GM18867 (cell line): Measurements from ENCODE around the gene APC.

Experiments
- ATAC-seq: cut with Tn5 transposase; IDR thresholded peaks from one replicate; pipeline ENCODE4 v1.9.1; 2021; ENCODE audit warnings: mild to moderate bottlenecking, moderate library complexity; ENCODE audit not compliant: unreplicated experiment

Gene APC

DNA sequence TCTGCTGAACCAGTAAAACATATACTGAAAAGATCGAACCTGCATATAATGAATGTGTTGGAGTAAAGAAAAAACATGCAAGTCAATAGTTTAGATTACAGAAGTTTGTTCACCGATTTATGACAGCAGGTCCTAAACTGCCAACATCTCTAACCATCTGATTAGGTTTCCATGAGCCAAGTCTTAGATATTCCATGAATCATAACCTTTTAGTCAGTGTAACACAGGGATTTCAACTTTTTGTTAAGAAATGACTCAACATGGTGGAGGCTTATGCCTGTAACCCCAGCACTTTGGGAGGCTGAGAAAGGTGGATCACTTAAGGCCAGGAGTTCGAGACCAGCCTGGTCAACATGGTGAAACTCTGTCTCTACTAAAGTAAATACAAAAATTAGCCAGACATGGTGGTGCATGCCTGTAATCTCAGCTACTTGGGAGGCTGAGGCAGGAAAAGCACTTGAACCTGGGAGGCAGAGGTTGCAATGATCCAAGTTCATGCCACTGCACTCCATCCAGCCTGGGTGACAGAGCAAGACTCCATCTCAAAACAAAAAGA, 38.7 kb downstream of the APC start:
- ATAC-seq = no peak

DNA sequence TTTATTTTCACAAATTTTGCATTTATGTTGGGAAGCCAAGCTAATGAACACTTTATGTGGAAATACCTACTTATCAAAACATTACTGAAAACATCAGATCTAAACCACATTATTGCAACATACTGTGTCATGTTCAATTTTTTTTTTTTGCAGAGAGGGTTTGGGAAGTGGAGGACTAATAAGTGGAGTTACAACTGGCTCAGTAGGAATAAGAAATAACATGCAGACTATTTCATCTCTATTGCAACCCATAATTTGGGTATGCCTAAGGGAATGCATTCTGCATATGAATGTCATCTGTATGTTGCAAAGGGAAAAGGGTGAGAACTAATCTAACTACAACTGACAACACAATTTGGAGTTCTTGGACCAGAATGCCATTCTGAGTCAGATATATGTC, 41.8 kb downstream of the APC start:
- no peak for ATAC-seq

DNA sequence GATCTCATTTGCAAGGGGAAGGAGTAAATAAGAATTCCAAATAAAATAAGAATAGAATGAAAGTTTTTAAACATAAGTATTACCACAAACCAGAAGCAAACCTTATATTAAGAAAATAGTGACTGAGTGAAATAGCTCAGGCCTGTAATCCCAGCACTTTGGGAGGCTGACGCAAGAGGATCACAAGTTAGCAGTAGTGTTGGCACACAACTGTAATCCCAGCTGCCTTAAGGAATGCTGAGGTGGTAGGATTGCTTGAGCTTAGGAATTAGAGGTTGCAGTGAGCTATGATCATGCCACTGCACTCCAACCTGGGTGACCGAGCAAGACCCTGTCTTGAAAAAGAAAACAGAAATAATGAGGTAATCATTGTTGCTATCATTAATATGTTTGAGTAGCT, 47.0 kb downstream of the APC start:
- no peak for ATAC-seq

DNA sequence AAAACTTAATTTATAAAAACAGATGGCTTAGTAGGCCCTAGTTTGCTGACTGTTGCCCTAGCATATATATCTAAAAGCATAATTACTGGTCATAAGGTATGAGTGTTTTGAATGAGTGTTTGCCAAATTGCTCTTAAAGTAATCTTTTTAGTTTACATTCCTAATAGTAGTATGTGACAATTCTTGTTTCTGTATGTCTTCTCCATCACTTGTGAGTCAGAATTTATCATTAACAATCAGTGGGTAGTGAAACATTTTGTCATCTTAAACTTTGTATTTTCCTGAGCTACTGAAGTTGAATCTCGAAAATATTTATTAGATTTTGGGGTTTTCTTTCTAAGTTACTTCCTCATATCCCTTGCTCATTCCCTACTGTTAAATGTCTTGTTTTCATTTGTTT, 49.6 kb downstream of the APC start:
- no peak for ATAC-seq

DNA sequence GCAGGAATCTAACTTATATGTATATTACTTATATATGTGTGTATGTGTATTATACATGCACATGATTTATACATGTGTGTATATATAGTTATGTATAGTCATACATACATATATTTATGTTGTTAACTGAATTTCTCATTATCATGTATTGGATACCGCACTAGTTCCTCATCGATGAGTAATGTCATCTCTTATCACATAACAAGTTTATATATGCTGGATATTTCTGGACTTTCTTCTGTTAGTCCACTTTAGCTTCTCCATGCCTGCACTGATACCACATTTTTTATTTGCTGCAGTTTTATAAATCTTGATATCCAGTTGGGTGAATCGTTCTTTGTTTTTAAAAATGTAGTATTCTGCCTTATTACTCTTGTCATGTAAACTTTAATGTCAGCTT, 50.2 kb downstream of the APC start:
- ATAC-seq = no peak

DNA sequence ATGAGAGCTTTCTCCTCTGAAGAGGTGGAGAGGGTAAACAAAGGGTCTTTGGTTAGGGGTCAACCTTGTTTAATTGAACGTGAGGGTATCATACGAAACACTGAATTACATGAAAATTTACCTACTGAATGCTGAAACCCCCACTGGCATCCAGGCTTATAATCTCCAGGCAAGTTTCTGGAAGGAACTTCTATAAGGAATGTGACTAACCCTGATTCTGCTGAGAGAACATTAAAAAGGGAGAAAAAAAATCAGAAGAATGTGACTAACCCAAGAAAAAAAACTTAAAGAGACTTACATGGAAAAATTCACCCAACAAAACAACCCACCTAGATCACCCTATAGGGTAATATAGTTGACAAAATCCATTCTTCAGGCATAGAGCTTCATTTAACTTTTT, 55.5 kb downstream of the APC start:
- ATAC-seq = no peak

DNA sequence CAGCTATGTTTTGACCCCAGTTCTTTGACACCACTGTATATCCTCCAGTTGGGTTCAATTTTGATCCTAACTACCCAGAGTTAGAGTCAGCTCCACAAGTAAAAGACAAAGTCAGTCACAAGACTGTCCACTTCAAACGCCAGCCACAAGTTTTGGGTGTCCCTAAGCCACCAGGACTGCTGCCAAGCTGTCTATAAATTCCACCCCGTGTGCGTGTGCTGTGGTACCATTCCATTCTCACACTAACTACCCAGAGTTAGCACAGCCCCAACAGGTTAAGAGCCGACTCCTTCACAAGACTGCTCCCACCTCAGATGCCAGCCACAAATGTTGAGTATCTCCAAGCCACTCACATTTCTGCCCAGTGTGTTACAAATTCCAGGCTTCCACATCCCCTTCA, 56.7 kb downstream of the APC start:
- no peak for ATAC-seq

DNA sequence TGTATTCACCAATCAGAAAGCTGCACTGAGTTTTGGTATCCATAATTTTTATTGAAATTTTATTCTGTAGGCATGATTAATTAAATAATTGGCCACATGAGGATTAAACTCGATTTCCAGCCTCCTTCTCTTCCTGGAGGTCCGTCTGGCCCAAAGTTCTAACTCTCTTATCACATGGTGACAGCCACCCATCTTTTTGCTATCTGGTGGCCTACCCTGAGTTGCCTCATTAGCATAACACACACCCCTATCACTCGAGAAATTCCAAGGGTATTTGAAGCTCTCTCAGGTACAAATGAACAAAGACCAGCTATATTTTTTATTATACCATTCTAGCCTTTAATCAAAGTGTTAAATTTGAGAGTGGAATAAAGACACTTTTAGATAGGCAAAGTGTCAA, 57.7 kb downstream of the APC start:
- no peak for ATAC-seq

DNA sequence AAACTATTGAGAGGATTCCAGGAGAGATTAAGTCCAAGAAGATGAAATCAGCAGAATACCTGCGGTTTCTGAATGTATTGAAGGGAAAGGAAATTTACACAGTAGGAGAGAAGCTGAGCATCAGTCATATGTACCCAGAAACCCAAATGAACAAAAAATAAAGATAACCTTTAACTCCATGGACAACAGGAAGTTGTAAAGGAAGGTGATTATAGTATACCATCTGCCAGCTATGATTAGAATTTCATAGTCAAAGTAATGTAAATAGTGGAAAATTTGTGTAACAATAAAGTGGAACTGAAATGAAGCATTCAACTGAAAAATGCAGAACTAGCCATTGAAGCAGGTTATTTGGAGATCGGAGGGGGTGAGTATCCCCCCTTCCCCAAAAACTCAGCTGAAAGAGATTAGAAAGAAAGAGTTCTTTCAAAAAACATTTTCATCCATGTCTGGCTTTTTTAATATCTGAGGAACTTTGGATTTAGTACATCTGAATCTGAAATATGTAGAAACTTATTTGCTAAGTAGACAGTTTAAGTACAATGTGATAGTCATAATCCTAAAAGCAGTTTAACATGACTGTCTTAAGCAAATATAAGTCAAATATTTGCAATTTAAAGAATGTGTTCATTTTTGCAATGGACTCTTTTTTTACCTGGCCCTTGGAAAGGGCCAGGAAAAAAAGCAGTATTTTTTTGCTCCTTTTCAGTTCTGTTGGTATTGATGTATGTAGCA, 58.4 kb downstream of the APC start:
- ATAC-seq = peak; percentile 57

DNA sequence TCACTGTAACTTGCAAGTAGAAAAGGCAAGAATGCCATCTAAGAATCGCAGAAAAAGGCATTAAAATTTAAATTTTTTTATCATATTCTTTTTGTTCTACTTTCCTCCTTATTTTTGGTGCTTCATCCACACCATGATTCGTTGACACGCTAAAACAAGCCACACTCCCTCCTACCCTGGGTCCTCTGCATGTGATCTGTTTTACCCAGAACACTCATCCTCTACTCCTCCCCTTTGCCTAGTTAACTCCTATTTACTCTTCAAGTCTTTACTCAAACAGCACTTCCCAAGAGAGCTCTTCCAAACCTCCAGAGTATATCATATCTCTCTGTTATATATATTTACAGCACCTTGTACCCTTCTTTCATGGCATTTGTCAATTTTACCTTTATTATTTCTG, 62.0 kb downstream of the APC start:
- no peak for ATAC-seq

DNA sequence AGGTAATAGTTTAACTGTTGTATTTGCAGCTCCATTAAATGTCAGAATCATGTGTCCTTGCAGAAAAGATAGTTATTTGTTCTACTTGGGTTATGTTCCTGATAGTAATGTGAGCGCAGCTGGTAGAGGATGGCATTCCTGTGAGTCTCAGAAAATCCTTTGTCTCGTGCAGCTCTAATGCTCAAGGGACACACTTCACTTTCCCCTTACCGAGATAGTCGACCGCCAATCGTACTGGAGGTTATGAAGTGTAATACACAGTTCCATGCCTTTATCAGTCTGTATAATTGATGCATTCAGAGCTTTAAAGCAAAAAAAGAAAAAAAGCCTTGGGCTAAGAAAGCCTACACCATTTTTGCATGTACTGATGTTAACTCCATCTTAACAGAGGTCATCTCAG, 63.2 kb downstream of the APC start:
- ATAC-seq = no peak

DNA sequence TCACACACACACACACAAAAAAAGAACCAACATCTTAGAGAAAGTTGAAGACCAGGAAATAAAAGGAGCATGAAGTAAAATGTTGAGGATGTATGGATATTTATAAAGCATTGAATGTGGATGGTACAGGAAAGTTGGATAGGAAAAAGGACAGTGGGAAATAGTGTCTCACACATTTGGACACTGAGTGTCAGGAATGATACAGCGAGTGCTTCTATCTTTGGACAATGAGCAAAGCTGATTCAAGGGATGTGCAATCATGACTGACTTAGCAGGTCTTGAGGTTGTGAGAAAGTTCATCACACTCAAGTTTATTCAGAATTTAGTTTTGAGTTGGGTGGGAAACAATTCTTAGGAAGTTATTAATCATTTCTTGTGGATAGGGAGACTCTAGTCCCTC, 73.3 kb downstream of the APC start:
- no peak for ATAC-seq

DNA sequence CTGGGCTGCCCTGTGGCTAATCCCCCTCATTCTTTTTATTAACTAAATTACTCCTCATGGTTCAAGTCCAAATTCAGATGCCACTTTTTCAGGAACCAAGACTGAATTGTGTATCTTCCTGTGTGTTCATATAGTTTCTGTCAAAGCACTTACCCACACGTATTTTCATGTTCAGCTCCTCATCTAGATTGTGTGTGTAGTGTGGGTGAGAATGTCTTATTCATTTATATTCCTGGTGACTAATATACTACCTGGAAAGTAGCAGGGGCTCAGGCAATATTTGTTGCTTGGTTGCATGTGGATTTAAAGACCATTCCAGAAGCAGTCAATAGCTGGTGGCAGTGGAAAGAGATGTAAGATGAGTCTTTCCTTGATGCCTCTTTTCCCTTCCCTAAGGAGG, 74.9 kb downstream of the APC start:
- no peak for ATAC-seq

DNA sequence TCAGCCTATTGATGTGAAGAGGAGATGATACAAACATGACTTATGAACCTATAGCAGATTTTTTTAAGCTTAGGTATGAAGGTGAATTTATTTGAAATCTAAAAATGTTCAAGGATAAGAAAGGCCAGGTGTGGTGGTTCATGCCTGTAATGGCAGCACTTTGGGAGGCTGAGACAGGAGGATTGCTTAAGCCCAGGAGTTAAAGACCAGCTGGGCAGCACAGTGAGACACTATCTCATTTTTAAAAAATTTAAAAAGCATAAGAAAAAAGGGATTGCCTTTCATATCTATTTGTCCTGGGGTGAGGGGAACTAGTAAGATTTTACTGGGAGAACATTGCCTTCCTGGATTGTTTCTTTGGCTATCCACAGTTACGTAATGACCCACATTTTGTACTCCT, 82.6 kb downstream of the APC start:
- ATAC-seq = no peak

DNA sequence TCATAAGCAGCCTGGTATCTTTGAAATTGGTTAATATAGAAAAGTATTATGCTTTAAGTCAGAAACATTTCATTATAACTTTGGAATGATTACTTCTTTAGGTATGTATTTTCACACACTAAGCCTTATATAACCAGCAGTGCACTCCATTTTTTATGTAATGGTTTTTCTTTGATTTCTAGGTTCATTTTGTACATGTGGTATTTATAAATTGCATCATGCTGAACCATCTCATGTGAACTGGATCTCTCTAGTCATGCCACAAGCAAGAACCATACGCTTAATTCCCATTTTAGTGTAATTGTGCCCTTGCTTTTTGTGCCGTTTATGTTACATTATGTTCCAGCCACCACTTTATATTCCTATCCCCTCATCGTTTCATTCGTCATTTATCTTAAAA, 84.8 kb downstream of the APC start:
- no peak for ATAC-seq

DNA sequence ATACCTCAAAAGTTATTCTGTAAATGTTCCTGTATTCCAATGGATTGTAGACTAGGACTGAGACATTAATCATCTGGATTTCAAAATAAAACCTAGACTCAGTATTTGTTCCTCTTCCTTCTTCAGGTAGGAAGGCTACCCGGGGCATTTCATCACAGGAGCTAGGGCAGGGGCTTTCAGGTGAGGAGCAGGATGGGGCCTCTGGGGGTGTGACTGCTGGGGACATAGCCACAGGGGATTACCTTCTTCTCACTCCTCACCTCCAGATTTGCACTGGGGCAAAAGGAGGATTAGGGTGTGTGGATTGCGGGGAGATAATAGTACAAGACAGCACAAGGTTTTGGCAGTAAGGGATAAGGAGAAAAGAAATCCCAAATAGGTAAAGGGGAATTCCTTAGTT, 85.5 kb downstream of the APC start:
- no peak for ATAC-seq

DNA sequence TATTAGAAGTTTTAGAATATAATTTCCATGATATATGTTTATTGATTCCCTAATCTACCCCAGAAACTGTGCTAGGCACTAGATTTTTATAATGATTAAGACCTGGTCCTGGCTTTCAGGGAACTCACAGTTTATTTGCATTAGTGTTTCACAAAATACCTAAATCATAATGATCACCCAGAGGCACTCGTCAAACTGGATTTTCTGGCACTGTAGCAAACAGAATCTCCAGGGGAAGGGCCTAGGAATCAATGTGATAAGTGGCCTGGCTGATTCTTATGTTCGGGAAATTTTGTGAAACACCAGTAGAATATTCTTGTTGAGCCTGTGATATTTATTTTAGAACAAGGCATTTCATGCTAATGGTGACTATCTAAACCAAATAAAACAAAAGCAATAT, 86.0 kb downstream of the APC start:
- no peak for ATAC-seq

DNA sequence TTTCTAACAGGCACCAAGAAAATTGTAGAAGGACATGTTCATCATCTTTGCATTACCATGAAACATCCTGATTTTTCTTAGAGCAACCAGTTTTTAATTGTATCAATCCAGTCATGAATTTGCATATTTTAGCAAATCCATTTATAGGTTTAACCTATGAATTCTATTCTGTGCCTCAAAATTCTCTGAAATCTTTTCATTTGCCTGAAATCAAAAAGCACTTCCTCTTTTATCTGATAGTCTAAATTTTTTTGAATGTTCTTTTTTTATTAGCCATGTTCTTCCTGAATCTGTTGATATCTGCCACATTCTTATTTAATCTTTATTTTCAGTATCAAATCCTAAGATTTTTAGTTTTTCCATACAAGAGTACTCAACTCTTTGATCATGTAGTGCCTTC, 86.5 kb downstream of the APC start:
- ATAC-seq = no peak

DNA sequence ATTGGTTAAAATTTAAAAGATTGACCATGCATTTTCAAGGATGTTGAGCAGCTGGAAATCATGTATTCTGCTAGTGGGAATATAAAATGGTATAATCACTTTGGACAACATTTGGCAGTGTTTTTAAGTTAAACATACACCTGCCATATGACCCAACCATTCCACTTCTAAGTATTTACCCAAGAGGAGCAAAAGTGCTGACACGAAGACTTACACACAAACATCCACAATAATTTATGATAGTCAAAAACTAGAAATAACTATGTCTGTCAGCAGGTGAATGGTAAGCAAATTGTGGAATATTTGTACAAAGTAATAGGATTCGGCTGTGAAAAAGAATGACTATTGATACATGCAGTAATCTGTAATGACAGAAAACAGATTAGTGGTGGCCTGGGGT, 92.7 kb downstream of the APC start:
- ATAC-seq = no peak

DNA sequence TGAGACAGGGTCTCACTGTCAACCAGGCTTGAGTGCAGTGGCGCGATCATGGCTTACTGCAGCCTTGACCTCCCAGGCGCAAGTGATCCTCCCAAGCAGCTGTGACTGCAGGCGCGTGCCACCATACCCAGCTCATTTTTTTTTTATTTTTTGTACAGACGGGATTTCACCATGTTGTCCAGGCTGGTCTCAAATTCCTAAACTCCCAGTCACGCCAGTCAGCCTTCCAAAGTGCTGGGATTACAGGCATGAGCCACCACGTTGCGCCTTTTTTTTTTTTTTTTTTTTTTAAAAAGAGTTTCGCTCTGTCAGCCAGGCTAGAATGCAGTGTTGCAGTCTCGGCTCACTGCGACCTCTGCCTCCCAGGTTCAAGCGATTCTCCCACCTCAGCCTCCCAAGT, 96.3 kb downstream of the APC start:
- no peak for ATAC-seq

DNA sequence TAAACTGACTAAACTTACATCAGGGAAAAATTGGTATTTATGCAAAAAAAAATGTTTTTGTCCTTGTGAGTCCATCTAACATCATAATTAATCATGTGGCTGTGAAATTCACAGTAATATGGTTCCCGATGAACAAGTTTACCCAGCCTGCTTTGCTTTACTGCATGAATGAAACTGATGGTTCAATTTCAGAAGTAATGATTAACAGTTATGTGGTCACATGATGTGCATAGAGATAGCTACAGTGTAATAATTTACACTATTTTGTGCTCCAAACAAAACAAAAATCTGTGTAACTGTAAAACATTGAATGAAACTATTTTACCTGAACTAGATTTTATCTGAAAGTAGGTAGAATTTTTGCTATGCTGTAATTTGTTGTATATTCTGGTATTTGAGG, 106.8 kb downstream of the APC start:
- ATAC-seq = no peak

DNA sequence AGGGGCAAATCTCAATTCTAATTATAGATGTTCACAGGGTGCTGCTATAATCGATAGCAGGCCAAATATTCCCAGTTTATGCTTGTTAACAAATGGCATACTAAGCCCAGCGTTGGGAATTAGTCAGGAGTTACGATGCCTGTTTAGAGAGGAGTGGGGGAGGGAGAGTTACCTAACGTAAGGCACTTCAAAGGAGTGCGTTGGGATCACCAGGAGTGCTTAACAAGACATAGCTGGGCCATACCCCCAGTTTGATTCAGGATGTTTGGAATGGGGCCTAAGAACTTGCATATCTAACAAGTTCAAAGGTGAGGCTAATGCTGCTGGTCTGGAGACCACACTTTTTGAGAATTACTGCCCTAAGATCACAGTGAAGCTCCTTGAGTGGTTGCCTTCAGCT, 108.9 kb downstream of the APC start:
- ATAC-seq = no peak

DNA sequence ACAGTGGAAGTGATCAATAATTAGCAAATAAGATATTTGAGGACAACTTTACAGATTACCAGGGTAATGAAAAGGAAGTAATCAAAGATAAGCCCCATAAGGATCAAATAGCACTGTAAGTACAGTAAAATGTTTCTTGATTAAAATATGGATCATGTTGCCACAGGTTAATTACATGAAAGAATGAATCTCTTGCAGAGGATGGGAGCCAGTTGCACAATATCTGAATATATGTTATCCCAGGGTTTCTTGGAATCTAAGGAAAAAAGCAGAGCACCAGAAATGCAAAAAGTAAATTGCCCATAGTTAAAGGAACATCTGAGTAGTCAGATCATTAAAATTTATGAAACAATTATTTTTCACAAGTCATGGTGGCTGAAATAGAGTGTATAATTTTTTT, 109.6 kb downstream of the APC start:
- no peak for ATAC-seq
